Breast epithelium (tissue), 3 donors: ENCODE measurements around the gene RAPH1.

Source experiments
- CTCF ChIP-seq, 3 donors: fragments of 450-650 bp; IDR thresholded peaks; one replicate each; pipeline ENCODE4 v1.5.1; 2016 to 2017; ENCODE audit warnings: antibody characterized with exemption in 3 of 3, mild to moderate bottlenecking in 3 of 3, moderate library complexity in 3 of 3
- POLR2A ChIP-seq: fragments of 450-650 bp; IDR thresholded peaks from one replicate; pipeline ENCODE4 v1.6.1; 2016; ENCODE audit warnings: antibody characterized with exemption, mild to moderate bottlenecking, moderate library complexity
- POLR2AphosphoS5 ChIP-seq, 3 donors: sonication (generic); formaldehyde crosslinking; IDR thresholded peaks; one replicate each; pipeline ENCODE4 v1.6.1; 2017; ENCODE audit warnings: antibody characterized with exemption in 3 of 3

- no peak for TF ChIP-seq CTCF (IDR thresholded peaks at IDR 0.05)
- TF ChIP-seq POLR2A, result no peak
- no peak for TF ChIP-seq POLR2AphosphoS5 (IDR thresholded peaks at IDR 0.05)
These were observed 45.7 kb upstream of the RAPH1 start for GRCh38 chr2:203580844-203581243.
